ENCODE data around the gene CMC4.

- peak; percentile 54 for TF ChIP-seq TAF1 (IDR thresholded peaks at IDR 0.05; ENCODE audit: low read depth)
- no peak for TF ChIP-seq CTCF (IDR thresholded peaks at IDR 0.05; ENCODE audit: poor library complexity, severe bottlenecking)
- TF ChIP-seq POLR2AphosphoS5 (IDR thresholded peaks at IDR 0.05): peak; percentile 70
These were observed at the start of gene CMC4, which contains the start of the genes BRCC3 and MTCP1 for GRCh38 chrX:155070975-155071693.

Measured in neural cell (in vitro differentiated cells).